ENCODE results near the gene HSF2. TPM values are rescaled to one million over a fixed set of nuclear protein-coding genes. Genes with fewer than 3 reads are reported as not detected.

HSF2 gene
- total and polyA plus RNA-seq, 5 donors from 2014 or later, result 12.5 to 24.6 (median 18.5) TPM

- peak overlapping the region; percentile 70 for H3K4me3 ChIP-seq (ENCODE audit: low read depth, low read length)
- DNase-seq, result peak in 2 of 3 donors; percentile 58 to 74
- Mint-ChIP-seq H3K4me3 (peak overlapping the region; percentile 69 to 92 (median 78)), H3K9me3 (peaks cover 0 to 1% (median 0%) of the 10 kb centered on the region in 7 donors), H3K36me3 (peaks cover 30% of the 10 kb centered on the region), H3K27me3 (no peaks in the 10 kb centered on the region), H3K27ac (peak overlapping the region; percentile 83 to 93 (median 86)), H3K4me1 (peaks cover 34 to 76% (median 48%) of the 10 kb centered on the region in 4 donors)
- H3K9me3 ChIP-seq (ENCODE audit: control insufficient read depth in 2 of 2, low read length in 2 of 2), result no peaks in the 10 kb centered on the region
- no peaks in the 10 kb centered on the region for H3K27me3 ChIP-seq (ENCODE audit: control insufficient read depth, insufficient read depth, low read length)
- H3K36me3 ChIP-seq (ENCODE audit: control insufficient read depth, insufficient read depth, low read length), result peaks cover 13% of the 10 kb centered on the region
- peak; percentile 77 to 87 for ATAC-seq (ENCODE audit: low read depth in 2 of 2)
- H3K27ac ChIP-seq (ENCODE audit: insufficient read depth, low read length, poor library complexity, severe bottlenecking), result peak overlapping the region; percentile 73
- peaks cover 13% of the 10 kb centered on the region for H3K4me1 ChIP-seq (ENCODE audit: control insufficient read depth, insufficient read depth, low read length, poor library complexity, severe bottlenecking)
Observed at GRCh38 chr6:122408702-122409458, 9.4 kb downstream of the HSF2 start.

- no peaks in the 10 kb centered on the region for H3K27me3 Mint-ChIP-seq
- Histone ChIP-seq H3K4me3 (ENCODE audit: low read depth, low read length) (no peak overlapping the region), H3K9me3 (ENCODE audit: control insufficient read depth in 2 of 2, low read length in 2 of 2) (no peaks in the 10 kb centered on the region), H3K27ac (ENCODE audit: insufficient read depth, low read length, poor library complexity, severe bottlenecking) (no peak overlapping the region), H3K4me1 (ENCODE audit: control insufficient read depth, insufficient read depth, low read length, poor library complexity, severe bottlenecking) (peaks cover 13% of the 10 kb centered on the region), H3K36me3 (ENCODE audit: control insufficient read depth, insufficient read depth, low read length) (peaks cover 18% of the 10 kb centered on the region), H3K27me3 (ENCODE audit: control insufficient read depth, insufficient read depth, low read length) (no peaks in the 10 kb centered on the region)
- no peak overlapping the region for H3K27ac Mint-ChIP-seq
- peaks cover 23 to 51% (median 37%) of the 10 kb centered on the region in 4 donors for H3K4me1 Mint-ChIP-seq
- DNase-seq, result no peak
- H3K4me3 Mint-ChIP-seq, result peak overlapping the region in 1 of 4 donors; percentile 10
- H3K36me3 Mint-ChIP-seq, result peaks cover 25% of the 10 kb centered on the region
- H3K9me3 Mint-ChIP-seq, result peaks cover 0 to 1% (median 0%) of the 10 kb centered on the region in 7 donors
- no peak for ATAC-seq (ENCODE audit: low read depth in 2 of 2)
Observed at GRCh38 chr6:122412001-122412400, 12.5 kb downstream of the HSF2 start.

- H3K27ac ChIP-seq (ENCODE audit: insufficient read depth, low read length, poor library complexity, severe bottlenecking), result no peak overlapping the region
- no peak for DNase-seq
- Mint-ChIP-seq H3K9me3 (peaks cover 0 to 1% (median 0%) of the 10 kb centered on the region in 7 donors), H3K27ac (no peak overlapping the region), H3K27me3 (no peaks in the 10 kb centered on the region), H3K4me3 (no peak overlapping the region), H3K36me3 (peaks cover 38% of the 10 kb centered on the region), H3K4me1 (peaks cover 3 to 8% (median 6%) of the 10 kb centered on the region in 4 donors)
- no peaks in the 10 kb centered on the region for H3K4me1 ChIP-seq (ENCODE audit: control insufficient read depth, insufficient read depth, low read length, poor library complexity, severe bottlenecking)
- H3K9me3 ChIP-seq (ENCODE audit: control insufficient read depth in 2 of 2, low read length in 2 of 2), result no peaks in the 10 kb centered on the region
- ATAC-seq (ENCODE audit: low read depth in 2 of 2), result no peak
- H3K4me3 ChIP-seq (ENCODE audit: low read depth, low read length), result no peak overlapping the region
- no peaks in the 10 kb centered on the region for H3K27me3 ChIP-seq (ENCODE audit: control insufficient read depth, insufficient read depth, low read length)
- H3K36me3 ChIP-seq (ENCODE audit: control insufficient read depth, insufficient read depth, low read length), result peaks cover 35% of the 10 kb centered on the region
Observed at GRCh38 chr6:122416825-122417224, 17.4 kb downstream of the HSF2 start.

GRCh38 chr6:122422003-122422402 lies 22.6 kb downstream of the HSF2 start:
- H3K4me3 Mint-ChIP-seq, result no peak overlapping the region
- Histone ChIP-seq H3K4me3 (ENCODE audit: low read depth, low read length) (no peak overlapping the region), H3K4me1 (ENCODE audit: control insufficient read depth, insufficient read depth, low read length, poor library complexity, severe bottlenecking) (no peaks in the 10 kb centered on the region), H3K36me3 (ENCODE audit: control insufficient read depth, insufficient read depth, low read length) (peaks cover 46% of the 10 kb centered on the region), H3K27me3 (ENCODE audit: control insufficient read depth, insufficient read depth, low read length) (no peaks in the 10 kb centered on the region), H3K27ac (ENCODE audit: insufficient read depth, low read length, poor library complexity, severe bottlenecking) (no peak overlapping the region), H3K9me3 (ENCODE audit: control insufficient read depth in 2 of 2, low read length in 2 of 2) (no peaks in the 10 kb centered on the region)
- H3K4me1 Mint-ChIP-seq, result peaks cover 0 to 19% (median 4%) of the 10 kb centered on the region in 4 donors
- H3K9me3 Mint-ChIP-seq, result no peaks in the 10 kb centered on the region
- ATAC-seq (ENCODE audit: low read depth in 2 of 2) (no peak), DNase-seq (no peak)
- H3K27me3 Mint-ChIP-seq, result no peaks in the 10 kb centered on the region
- no peak overlapping the region for H3K27ac Mint-ChIP-seq
- peaks cover 49% of the 10 kb centered on the region for H3K36me3 Mint-ChIP-seq

DNA sequence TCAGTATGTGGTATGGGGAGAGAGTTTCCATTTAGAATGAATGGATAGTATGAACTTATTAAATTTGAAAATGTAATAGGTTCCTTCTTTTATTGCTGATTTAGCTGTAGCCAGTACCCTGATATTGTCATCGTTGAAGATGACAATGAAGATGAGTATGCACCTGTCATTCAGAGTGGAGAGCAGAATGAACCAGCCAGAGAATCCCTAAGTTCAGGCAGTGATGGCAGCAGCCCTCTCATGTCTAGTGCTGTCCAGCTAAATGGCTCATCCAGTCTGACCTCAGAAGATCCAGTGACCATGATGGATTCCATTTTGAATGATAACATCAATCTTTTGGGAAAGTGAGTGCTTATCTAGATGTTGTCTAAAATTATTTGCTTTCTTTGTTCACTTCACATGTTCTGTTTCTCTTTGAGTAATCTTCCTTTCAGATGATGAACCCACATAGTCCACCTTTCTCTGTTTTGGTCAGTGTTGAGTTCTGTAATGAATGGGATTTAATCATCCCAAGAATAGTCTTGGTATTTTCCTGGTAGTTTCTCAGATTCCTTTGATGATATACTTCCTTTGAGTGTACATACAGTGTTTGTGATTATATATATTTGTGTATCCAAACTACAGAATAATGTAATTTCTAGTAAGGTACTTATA lies 23.3 kb downstream of the HSF2 start:
- no peaks in the 10 kb centered on the region for H3K9me3 Mint-ChIP-seq
- H3K27ac ChIP-seq (ENCODE audit: insufficient read depth, low read length, poor library complexity, severe bottlenecking), result no peak overlapping the region
- H3K27ac Mint-ChIP-seq, result no peak overlapping the region
- H3K4me3 Mint-ChIP-seq, result peak overlapping the region in 1 of 4 donors; percentile 43
- peaks cover 44% of the 10 kb centered on the region for H3K36me3 ChIP-seq (ENCODE audit: control insufficient read depth, insufficient read depth, low read length)
- H3K4me1 ChIP-seq (ENCODE audit: control insufficient read depth, insufficient read depth, low read length, poor library complexity, severe bottlenecking), result no peaks in the 10 kb centered on the region
- H3K36me3 Mint-ChIP-seq, result peaks cover 45% of the 10 kb centered on the region
- H3K4me3 ChIP-seq (ENCODE audit: low read depth, low read length), result no peak overlapping the region
- ATAC-seq (ENCODE audit: low read depth in 2 of 2) (no peak), DNase-seq (no peak)
- H3K4me1 Mint-ChIP-seq, result peaks cover 0 to 15% (median 8%) of the 10 kb centered on the region in 4 donors
- no peaks in the 10 kb centered on the region for H3K27me3 ChIP-seq (ENCODE audit: control insufficient read depth, insufficient read depth, low read length)
- no peaks in the 10 kb centered on the region for H3K9me3 ChIP-seq (ENCODE audit: control insufficient read depth in 2 of 2, low read length in 2 of 2)
- H3K27me3 Mint-ChIP-seq, result no peaks in the 10 kb centered on the region

GRCh38 chr6:122423734-122424133 lies 24.3 kb downstream of the HSF2 start:
- no peak overlapping the region for H3K4me3 ChIP-seq (ENCODE audit: low read depth, low read length)
- H3K27ac Mint-ChIP-seq, result peak overlapping the region in 1 of 3 donors; percentile 53
- H3K27me3 ChIP-seq (ENCODE audit: control insufficient read depth, insufficient read depth, low read length), result no peaks in the 10 kb centered on the region
- no peak for ATAC-seq (ENCODE audit: low read depth in 2 of 2)
- no peak overlapping the region for H3K4me3 Mint-ChIP-seq
- peaks cover 48% of the 10 kb centered on the region for H3K36me3 Mint-ChIP-seq
- peaks cover 0 to 14% (median 8%) of the 10 kb centered on the region in 4 donors for H3K4me1 Mint-ChIP-seq
- no peaks in the 10 kb centered on the region for H3K9me3 ChIP-seq (ENCODE audit: control insufficient read depth in 2 of 2, low read length in 2 of 2)
- H3K27ac ChIP-seq (ENCODE audit: insufficient read depth, low read length, poor library complexity, severe bottlenecking), result no peak overlapping the region
- H3K4me1 ChIP-seq (ENCODE audit: control insufficient read depth, insufficient read depth, low read length, poor library complexity, severe bottlenecking), result no peaks in the 10 kb centered on the region
- H3K27me3 Mint-ChIP-seq, result no peaks in the 10 kb centered on the region
- DNase-seq, result no peak
- H3K36me3 ChIP-seq (ENCODE audit: control insufficient read depth, insufficient read depth, low read length), result peaks cover 46% of the 10 kb centered on the region
- H3K9me3 Mint-ChIP-seq, result no peaks in the 10 kb centered on the region

DNA sequence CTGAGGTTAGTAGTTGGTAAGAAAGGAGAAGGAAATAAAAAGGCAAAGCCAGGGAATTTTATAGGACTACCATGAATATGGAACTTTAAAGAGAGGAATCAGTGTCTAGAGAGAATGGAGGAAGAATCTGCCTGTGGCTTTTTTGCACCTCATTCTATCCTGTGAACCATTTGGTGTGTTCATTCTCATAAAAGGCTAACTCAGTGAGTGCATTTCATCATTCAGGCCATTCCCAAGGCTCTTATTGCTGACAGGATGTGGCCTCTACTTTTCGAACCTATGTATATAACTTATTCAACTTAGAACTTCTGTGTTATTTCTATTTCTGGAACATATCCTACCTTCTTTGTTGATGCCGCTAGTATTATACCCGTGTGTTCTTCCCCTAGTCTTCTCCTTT lies 27.1 kb downstream of the HSF2 start:
- no peaks in the 10 kb centered on the region for H3K27me3 ChIP-seq (ENCODE audit: control insufficient read depth, insufficient read depth, low read length)
- H3K27me3 Mint-ChIP-seq, result no peaks in the 10 kb centered on the region
- DNase-seq, result no peak
- peak overlapping the region in 2 of 3 donors; percentile 13 to 72 for H3K27ac Mint-ChIP-seq
- no peak for ATAC-seq (ENCODE audit: low read depth in 2 of 2)
- H3K9me3 Mint-ChIP-seq, result no peaks in the 10 kb centered on the region
- H3K4me3 ChIP-seq (ENCODE audit: low read depth, low read length), result no peak overlapping the region
- peaks cover 49% of the 10 kb centered on the region for H3K36me3 Mint-ChIP-seq
- H3K4me1 Mint-ChIP-seq, result peaks cover under 1 to 13% (median 11%) of the 10 kb centered on the region in 4 donors
- no peaks in the 10 kb centered on the region for H3K4me1 ChIP-seq (ENCODE audit: control insufficient read depth, insufficient read depth, low read length, poor library complexity, severe bottlenecking)
- H3K36me3 ChIP-seq (ENCODE audit: control insufficient read depth, insufficient read depth, low read length), result peaks cover 39% of the 10 kb centered on the region
- no peaks in the 10 kb centered on the region for H3K9me3 ChIP-seq (ENCODE audit: control insufficient read depth in 2 of 2, low read length in 2 of 2)
- H3K27ac ChIP-seq (ENCODE audit: insufficient read depth, low read length, poor library complexity, severe bottlenecking), result no peak overlapping the region
- no peak overlapping the region for H3K4me3 Mint-ChIP-seq

Measured in CD4-positive, CD25-positive, alpha-beta regulatory T cell (primary cell).